SH-SY5Y (cell line): Measurements from ENCODE around the gene ACSL6.

Source experiments
- GATA2 ChIP-seq: IDR thresholded peaks from 2 replicates; pipeline ENCODE4 v1.6.1; 2011; ENCODE audit warnings: mild to moderate bottlenecking, low read depth, low read length
- GATA3 ChIP-seq: IDR thresholded peaks from 2 replicates; pipeline ENCODE4 v1.6.1; 2011; ENCODE audit warnings: low read depth, mild to moderate bottlenecking, low read length, moderate library complexity

- TF ChIP-seq GATA3 (no peak), GATA2 (no peak)
These were observed 8.5 kb upstream of the ACSL6 start for GRCh38 chr5:132019857-132020555.
